ENCODE results near the gene RRP12.
A peak's percentile ranks its signal among the peaks of the same experiment; 100 is the strongest.
"Not testable (repeated sequence)": the region's sequence is repeated elsewhere in the genome, so short reads cannot be mapped to it uniquely, and the experiment has no call there.

Gene RRP12

DNA sequence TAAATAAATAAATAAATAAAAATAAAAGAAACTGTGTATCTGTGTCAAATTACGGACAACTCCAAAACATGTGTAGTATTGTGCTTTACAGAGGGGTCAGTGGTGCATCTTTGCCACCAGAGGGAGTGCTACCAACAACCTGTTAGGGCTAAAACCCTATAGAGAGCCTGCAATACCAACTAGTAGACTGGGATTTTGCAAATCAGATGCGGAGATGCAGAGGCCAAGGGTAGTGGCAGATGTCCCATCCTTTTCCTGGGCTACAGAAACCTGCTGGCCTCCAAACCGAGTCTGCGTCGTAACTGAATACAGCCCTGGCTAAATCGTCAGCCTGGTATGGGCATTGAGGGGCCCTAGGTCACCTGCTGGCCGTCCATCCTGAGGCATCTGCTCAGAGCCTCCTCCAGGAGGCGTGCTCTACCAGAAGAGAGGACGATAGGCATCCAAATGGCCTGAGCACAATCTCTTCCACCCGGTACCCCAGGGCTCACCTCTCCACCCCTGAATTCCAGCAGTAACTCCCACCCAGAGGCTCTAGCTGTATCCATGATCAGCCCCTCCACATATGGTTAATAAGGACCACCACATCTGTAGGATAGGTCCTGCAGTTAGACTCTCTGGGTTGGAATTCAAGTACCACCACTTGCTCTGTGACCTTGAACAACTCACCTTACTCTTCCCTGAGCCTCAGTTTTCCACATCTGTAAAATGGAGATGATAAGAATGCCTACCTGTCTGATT lies 6.2 kb upstream of the RRP12 start:
- DNase-seq = peak; percentile 69

DNA sequence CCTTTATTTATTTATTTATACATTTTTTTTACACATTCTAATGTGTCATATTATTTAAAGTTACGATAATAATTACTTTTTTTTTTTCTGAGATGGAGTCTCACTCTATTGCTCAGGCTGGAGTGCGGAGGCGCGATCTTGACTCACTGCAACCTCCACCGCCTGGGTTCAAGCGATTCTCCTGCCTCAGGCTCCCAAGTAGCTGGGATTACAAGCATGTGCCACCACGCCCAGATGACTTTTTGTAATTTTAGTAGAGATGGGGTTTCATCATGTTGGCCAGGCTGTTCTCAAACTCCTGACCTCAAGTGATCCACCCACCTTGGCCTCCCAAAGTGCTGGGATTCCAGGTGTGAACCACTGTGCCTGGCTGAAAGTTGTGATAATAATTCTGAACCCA lies 5.3 kb upstream of the RRP12 start:
- DNase-seq = not testable (repeated sequence)

DNA sequence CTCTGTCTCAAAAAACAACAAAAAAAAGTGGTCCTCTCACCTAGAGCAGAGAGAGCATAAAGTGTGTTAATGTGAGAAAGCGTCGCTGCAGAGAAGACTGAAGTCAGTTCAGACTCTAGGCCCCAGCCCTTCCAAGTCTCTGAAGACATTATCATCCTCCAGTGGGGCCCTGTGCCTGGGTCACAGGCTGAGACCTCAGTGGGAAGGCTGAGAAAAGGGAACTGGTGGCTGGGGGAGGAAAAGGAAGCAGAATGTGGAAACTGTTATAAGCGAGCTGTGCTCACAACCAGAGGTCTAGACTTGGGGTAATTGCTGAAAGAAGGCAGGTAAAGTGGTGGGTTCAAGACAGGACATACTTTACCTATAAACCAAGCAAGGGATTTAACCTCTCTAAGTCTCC lies 4.9 kb upstream of the RRP12 start:
- no peak for DNase-seq

- DNase-seq = no peak
These were observed 2.9 kb upstream of the RRP12 start for GRCh38 chr10:97404044-97404443.

GRCh38 chr10:97401455-97401919 lies 347 bp upstream of the RRP12 start:
- DNase-seq = no peak

- peak; percentile 39 for DNase-seq
These were observed 1.1 kb downstream of the RRP12 start for GRCh38 chr10:97399843-97400545.

GRCh38 chr10:97396056-97396455 lies 5.1 kb downstream of the RRP12 start:
- no peak for DNase-seq

DNA sequence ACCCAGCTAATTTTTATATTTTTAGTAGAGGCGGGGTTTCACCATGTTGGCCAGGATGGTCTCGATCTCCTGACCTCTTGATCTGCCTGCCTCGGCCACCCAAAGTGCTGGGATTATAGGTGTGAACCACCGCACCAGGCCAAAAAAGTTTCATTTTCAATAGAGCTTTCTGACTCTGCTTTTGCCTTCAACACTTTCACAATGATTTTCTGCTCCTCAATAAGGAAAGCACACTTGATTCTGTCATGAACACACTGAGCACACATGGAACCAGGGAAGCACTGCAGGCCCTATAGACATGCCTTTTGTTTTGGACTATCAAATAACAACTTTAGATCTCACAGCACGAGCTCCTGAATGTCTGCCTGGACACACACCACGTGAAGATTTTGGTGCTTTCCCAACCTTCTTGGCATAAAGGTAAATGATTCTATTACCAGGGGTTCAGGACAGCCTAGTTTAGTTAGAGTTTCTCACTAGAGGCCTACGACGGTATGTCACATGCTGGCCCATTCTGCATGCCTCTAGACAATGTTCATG lies 8.0 kb downstream of the RRP12 start:
- DNase-seq = no peak

GRCh38 chr10:97390091-97390490 lies 11.0 kb downstream of the RRP12 start:
- no peak for DNase-seq

DNA sequence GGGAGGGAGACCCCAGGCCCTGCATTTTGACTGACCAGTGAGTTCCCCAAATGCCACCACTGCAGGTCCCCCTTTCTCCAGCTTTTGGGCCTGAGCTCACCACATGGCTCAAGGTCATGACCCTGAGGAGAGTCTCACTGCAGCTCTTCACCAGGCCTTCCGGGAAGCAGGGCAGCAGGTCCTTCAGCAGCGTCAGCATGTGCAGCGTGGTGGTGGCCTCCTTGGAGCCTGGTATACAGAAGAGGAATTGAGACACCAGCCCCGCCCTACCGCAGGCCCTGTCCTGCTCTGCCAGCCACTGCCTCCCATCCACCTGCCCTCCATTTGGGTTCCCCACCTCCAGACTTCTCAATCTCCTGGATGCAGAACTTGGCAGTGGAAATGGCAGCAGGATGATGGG lies 13.0 kb downstream of the RRP12 start:
- DNase-seq = no peak

DNA sequence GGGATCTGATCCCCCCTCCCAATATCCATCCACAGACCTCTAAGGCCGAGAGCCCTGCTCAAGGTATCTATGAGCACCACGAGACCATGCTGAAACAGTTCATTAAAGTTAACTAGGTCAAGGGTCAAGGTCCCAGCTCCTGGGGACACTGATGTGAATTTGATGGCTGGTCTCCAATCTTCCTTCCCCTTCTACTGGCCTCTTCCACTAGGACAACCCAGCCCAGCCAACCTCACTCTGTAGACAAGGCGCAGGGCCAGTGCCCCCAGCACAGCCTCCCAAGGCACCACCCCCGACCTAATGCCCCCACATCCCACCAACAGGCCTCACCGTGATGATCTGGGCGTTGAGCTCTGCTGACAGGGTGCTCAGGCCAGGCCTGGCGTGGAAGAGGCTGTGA lies 15.6 kb downstream of the RRP12 start:
- no peak for DNase-seq

DNA sequence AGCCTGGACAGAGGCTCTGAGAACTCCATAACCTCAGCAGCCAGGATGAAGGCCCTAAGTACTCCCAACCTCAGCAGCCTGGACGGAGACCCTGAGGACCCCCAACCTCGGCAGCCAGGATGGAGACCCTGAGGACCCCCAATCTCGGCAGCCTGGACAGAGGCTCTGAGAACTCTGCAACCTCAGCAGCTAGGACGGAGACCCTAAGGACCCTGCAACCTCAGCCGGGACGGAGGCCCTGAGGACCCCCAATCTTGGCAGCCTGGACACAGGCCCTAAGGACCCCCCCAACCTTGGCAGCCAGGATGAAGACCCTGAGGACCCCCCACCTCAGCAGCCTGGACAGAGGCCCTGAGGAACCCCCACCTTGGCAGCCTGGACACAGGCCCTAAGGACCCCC lies 16.5 kb downstream of the RRP12 start:
- DNase-seq = no peak

DNA sequence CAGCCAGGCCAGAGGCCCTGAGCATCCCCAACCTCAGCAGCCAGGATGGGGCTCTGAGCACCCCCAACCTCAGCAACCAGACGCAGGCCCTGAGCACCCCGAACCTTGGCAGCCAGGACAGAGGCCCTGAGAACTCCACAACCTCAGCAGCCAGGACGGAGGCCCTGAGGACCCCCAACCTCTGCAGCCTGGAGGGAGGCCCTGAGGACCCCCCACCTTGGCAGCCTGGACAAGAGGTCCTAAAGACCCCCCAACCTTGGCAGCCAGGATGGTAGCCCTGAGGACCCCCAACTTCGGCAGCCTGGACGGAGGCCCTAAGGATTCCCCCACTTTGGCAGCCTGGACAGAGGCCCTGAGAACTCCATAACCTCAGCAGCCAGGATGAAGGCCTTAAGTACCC lies 17.0 kb downstream of the RRP12 start:
- no peak for DNase-seq

DNA sequence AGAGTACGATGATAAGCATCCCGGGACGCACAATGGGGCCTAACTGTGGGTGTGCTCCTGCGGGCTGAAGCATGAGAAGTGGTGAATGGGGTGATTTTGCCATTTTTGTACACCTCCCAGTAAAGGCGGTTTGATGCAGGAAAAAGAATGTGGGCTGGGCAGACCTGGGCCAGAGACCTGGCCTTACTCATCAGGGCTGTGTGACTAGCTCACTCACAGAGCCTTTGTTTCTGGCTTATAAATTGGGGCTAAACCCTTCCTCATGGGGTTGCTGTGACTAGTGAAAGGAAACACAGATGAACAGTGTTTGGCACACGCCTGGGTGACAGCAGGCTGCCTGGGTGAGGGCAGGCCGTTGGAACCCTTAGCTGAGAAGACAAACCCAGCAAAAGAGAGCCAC lies 18.0 kb downstream of the RRP12 start:
- DNase-seq = no peak

GRCh38 chr10:97381626-97382025 lies 19.5 kb downstream of the RRP12 start:
- no peak for DNase-seq

GRCh38 chr10:97380516-97380915 lies 20.6 kb downstream of the RRP12 start:
- DNase-seq = no peak

- no peak for DNase-seq
These were observed 21.9 kb downstream of the RRP12 start for GRCh38 chr10:97378933-97379921.

- no peak for DNase-seq
These were observed 24.7 kb downstream of the RRP12 start for GRCh38 chr10:97376413-97376812.

DNA sequence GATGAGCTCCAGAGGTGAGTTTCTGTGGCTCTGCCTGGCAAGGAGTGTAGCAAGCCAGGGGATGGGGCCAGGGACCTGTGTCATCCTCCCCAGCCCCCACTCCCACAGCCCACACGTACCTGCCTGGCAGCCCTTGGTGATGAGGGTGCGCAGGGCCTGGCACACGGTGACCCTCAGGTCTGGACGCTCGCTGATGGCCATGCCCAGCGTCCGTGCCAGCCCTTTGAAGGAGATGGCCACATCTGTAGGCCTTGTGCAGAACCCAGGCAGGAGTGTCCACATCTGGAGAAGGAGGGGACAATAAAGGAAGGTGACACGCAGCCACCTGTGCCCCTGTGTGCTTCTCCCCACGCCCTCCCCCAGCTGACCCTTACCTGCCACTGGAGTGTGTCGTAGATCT lies 27.7 kb downstream of the RRP12 start:
- DNase-seq = no peak

DNA sequence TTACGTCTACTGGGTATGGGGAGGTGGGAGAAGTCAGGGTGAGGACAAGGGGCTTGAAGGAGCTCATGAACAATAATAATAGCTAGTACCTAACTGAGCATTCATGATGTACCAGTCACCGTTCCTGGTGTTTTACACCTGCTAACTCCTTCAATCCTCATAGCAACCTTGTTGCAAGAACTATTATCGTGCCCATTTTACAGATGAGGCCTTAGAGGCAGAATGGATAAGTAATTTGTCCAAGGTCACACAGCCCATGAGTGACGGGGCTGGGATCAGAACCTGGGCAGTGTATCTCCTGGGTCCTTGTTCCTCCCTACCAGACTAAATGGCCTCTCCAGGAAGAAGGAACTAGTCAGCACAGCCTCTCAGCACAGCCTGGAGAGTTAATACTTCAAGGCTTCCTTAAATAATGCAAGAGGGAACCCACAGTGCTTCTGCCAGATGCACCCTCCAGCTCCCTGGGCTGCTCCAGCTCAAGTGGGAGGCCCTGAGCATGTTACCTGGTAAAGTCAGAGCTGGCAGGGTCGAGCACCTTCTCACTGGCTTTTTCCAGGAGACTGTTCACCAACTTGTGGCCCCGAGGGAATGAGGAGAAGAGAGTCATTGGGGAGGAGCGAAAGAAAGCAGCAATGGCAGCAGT lies 28.8 kb downstream of the RRP12 start:
- DNase-seq = no peak

- DNase-seq = no peak
These were observed 29.4 kb downstream of the RRP12 start for GRCh38 chr10:97371696-97372095.

GRCh38 chr10:97367126-97367649 lies 34.0 kb downstream of the RRP12 start:
- DNase-seq = no peak
